ENCODE results near the gene POU6F2.

Gene POU6F2

DNA sequence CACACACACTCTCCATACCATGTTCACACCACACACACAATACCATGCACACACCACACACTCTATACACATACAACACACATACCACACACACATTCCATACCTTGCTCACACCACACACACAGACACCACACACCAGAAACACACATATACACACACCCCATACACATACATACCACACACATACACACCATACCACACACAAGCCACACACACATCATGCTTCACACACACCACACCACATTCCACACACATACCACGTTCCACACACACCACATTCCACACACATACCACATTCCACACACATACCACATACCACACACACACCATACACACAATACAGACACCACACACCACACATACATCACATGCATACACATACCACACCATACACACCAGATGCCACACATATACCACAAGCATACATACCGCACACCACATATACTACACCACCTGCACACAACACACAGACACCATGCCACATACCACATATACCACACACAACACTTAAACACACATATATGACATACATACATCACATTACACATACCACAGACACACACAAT is 282.7 kb downstream of the POU6F2 start:
- Histone ChIP-seq H3K4me1 (ENCODE audit: control insufficient read depth, insufficient read depth, low read length) (no peaks in the 10 kb centered on the region), H3K4me3 (ENCODE audit: low read depth, low read length) (no peak overlapping the region), H3K36me3 (ENCODE audit: control insufficient read depth in 2 of 2, insufficient read depth in 1 of 2, low read length in 2 of 2) (peaks cover 0 to 5% of the 10 kb centered on the region in 2 experiments; a peak in 1 of 3 replicates), H3K9me3 (ENCODE audit: control insufficient read depth, insufficient read depth, low read depth, low read length) (no peaks in the 10 kb centered on the region), H3K27ac (ENCODE audit: extremely low read depth, low read depth, low read length) (no peak overlapping the region)
- CTCF ChIA-PET, result no interaction called here
- no peak for TF ChIP-seq AEBP2 (tag by site-specific recombination; IDR thresholded peaks at IDR 0.05; ENCODE audit: borderline replicate concordance)
- 0 out of 2 replicates have a peak, but pooled peaks have one; percentile 57 for TF ChIP-seq ZNF211 (tag by site-specific recombination; IDR thresholded peaks at IDR 0.05; ENCODE audit: low read depth)
- TF ChIP-seq OVOL3 (tag by site-specific recombination; IDR thresholded peaks at IDR 0.05), result no peak
- 0 out of 2 replicates have a peak, but pooled peaks have one; percentile 24 for TF ChIP-seq ZNF777 (tag by site-specific recombination; IDR thresholded peaks at IDR 0.05; ENCODE audit: borderline replicate concordance)
- POLR2A ChIA-PET, result no interaction called here

- CTCF ChIA-PET, result no interaction called here
- POLR2A ChIA-PET, result no interaction called here
- no peak for TF ChIP-seq ZNF621 (tag by site-specific recombination; IDR thresholded peaks at IDR 0.05)
- TF ChIP-seq ZNF530 (tag by site-specific recombination; IDR thresholded peaks at IDR 0.05; ENCODE audit: low read depth), result no peak
- no peak for TF ChIP-seq EGR2 (tag by site-specific recombination; IDR thresholded peaks at IDR 0.05; ENCODE audit: low read depth)
- TF ChIP-seq ZSCAN16 (tag by site-specific recombination; IDR thresholded peaks at IDR 0.05), result no peak
- no peak for TF ChIP-seq BCL11B (tag by site-specific recombination; IDR thresholded peaks at IDR 0.05; ENCODE audit: low read depth)
- no peak for TF ChIP-seq ZNF76 (tag by site-specific recombination; IDR thresholded peaks at IDR 0.05; ENCODE audit: borderline replicate concordance, low read depth)
- no peak for TF ChIP-seq ZNF654 (tag by site-specific recombination; IDR thresholded peaks at IDR 0.05; ENCODE audit: low read depth)
- TF ChIP-seq, protein P1, sequence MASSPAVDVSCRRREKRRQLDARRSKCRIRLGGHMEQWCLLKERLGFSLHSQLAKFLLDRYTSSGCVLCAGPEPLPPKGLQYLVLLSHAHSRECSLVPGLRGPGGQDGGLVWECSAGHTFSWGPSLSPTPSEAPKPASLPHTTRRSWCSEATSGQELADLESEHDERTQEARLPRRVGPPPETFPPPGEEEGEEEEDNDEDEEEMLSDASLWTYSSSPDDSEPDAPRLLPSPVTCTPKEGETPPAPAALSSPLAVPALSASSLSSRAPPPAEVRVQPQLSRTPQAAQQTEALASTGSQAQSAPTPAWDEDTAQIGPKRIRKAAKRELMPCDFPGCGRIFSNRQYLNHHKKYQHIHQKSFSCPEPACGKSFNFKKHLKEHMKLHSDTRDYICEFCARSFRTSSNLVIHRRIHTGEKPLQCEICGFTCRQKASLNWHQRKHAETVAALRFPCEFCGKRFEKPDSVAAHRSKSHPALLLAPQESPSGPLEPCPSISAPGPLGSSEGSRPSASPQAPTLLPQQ (tag by site-specific recombination; IDR thresholded peaks at IDR 0.05), result no peak
- TF ChIP-seq ZNF248 (tag by site-specific recombination; IDR thresholded peaks at IDR 0.05), result no peak
- no peak for TF ChIP-seq ZNF777 (tag by site-specific recombination; IDR thresholded peaks at IDR 0.05; ENCODE audit: borderline replicate concordance)
- TF ChIP-seq ZNF280D (tag by site-specific recombination; IDR thresholded peaks at IDR 0.05), result no peak
- TF ChIP-seq, protein P2, sequence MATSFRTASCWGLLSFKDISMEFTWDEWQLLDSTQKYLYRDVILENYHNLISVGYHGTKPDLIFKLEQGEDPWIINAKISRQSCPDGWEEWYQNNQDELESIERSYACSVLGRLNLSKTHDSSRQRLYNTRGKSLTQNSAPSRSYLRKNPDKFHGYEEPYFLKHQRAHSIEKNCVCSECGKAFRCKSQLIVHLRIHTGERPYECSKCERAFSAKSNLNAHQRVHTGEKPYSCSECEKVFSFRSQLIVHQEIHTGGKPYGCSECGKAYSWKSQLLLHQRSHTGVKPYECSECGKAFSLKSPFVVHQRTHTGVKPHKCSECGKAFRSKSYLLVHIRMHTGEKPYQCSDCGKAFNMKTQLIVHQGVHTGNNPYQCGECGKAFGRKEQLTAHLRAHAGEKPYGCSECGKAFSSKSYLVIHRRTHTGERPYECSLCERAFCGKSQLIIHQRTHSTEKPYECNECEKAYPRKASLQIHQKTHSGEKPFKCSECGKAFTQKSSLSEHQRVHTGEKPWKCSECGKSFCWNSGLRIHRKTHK (tag by site-specific recombination; IDR thresholded peaks at IDR 0.05), result no peak
- Histone ChIP-seq H3K4me1 (ENCODE audit: control insufficient read depth, insufficient read depth, low read length) (no peaks in the 10 kb centered on the region), H3K4me3 (ENCODE audit: low read depth, low read length) (no peak overlapping the region), H3K27ac (ENCODE audit: extremely low read depth, low read depth, low read length) (no peak overlapping the region), H3K9me3 (ENCODE audit: control insufficient read depth, insufficient read depth, low read depth, low read length) (no peaks in the 10 kb centered on the region), H3K36me3 (ENCODE audit: control insufficient read depth in 2 of 2, insufficient read depth in 1 of 2, low read length in 2 of 2) (peaks cover 0 to 5% of the 10 kb centered on the region in 2 experiments; a peak in 1 of 3 replicates)
Measured at GRCh38 chr7:39261771-39262170, 284.1 kb downstream of the POU6F2 start.

All from HEK293 (cell line).